SK-N-SH (cell line): ENCODE measurements around the gene ZNF592. TPM values are rescaled to one million over a fixed set of nuclear protein-coding genes. Genes with fewer than 3 reads are reported as not detected.

Experiments
- CTCF ChIA-PET: fragments of 300-600, 350-600 bp; formaldehyde crosslinking; extraction: SDS; loops from one replicate; lab custom pipeline; 2021; lab: Yijun Ruan, JAX
- POLR2A ChIA-PET: fragments of 350-600 bp; sonication (Branson Sonifier 250); formaldehyde crosslinking; extraction: SDS; loops from one replicate; lab custom pipeline; 2020; ENCODE audit warnings: antibody characterized with exemption, inconsistent platforms; lab: Yijun Ruan, JAX
- DNase-seq: peaks from one replicate; pipeline ENCODE4 v3.0.0; 2012
- H2AFZ ChIP-seq: fragments of 200-600 bp; sonication (generic); 2 replicates; pipeline ENCODE4 v1.8.1; 2016; ENCODE audit warnings: antibody characterized with exemption, mild to moderate bottlenecking, low read depth
- H3F3A ChIP-seq: fragments of 200-600 bp; sonication (generic); replicated peaks from 2 replicates; pipeline ENCODE3; 2016; ENCODE audit warnings: antibody characterized with exemption, mild to moderate bottlenecking; ENCODE audit not compliant: insufficient read depth
- H3K27ac ChIP-seq, 2 experiments: fragments of 200-500 bp in 1 of 2; fragments of 200-600 bp in 1 of 2; sonication (Bioruptor generic) in 1 of 2; sonication (generic), shearing (Covaris generic) in 1 of 2; 2 replicates each; pipeline versions ENCODE4 v1.5.1 to v1.6.1; 2014 to 2016; ENCODE audit warnings: low read depth in 2 of 2, inconsistent platforms in 1 of 2, low read length in 1 of 2, mild to moderate bottlenecking in 1 of 2, mixed read lengths in 1 of 2
- H3K27me3 ChIP-seq: fragments of 200-600 bp; sonication (generic), shearing (Covaris generic); 2 replicates; pipeline ENCODE4 v1.6.1; 2016; ENCODE audit warnings: mixed run types; ENCODE audit not compliant: insufficient read depth
- H3K36me3 ChIP-seq, 2 experiments: fragments of 200-500 bp in 1 of 2; fragments of 200-600 bp in 1 of 2; sonication (Bioruptor generic) in 1 of 2; sonication (generic) in 1 of 2; replicated peaks in 1 of 2; 2 replicates each; pipeline versions ENCODE3 to v1.5.1; 2014 to 2016; ENCODE audit warnings: low read length in 1 of 2, mild to moderate bottlenecking in 1 of 2; ENCODE audit not compliant: insufficient read depth in 2 of 2, control insufficient read depth in 1 of 2
- H3K4me1 ChIP-seq, 2 experiments: fragments of 200-500 bp in 1 of 2; fragments of 200-600 bp in 1 of 2; sonication (Bioruptor generic) in 1 of 2; sonication (generic), shearing (Covaris generic) in 1 of 2; 2 replicates each; pipeline versions ENCODE4 v1.5.1 to v1.6.1; 2014 to 2016; ENCODE audit warnings: low read depth in 1 of 2, low read length in 1 of 2, mixed run types in 1 of 2; ENCODE audit not compliant: insufficient read depth in 2 of 2, control insufficient read depth in 1 of 2
- H3K4me2 ChIP-seq: fragments of 200-600 bp; sonication (generic), shearing (Covaris generic); 2 replicates; pipeline ENCODE4 v1.6.1; 2017; ENCODE audit warnings: mixed run types
- H3K4me3 ChIP-seq, 2 experiments: fragments of 200-500 bp in 1 of 2; fragments of 200-600 bp in 1 of 2; sonication (Bioruptor generic) in 1 of 2; sonication (generic), shearing (Covaris generic) in 1 of 2; 2 replicates each; pipeline versions ENCODE4 v1.5.1 to v1.8.1; 2014 to 2016; ENCODE audit warnings: low read depth in 2 of 2, inconsistent platforms in 1 of 2, low read length in 1 of 2, mild to moderate bottlenecking in 1 of 2, mixed read lengths in 1 of 2, moderate library complexity in 1 of 2
- H3K79me2 ChIP-seq: fragments of 200-600 bp; sonication (generic); 2 replicates; pipeline ENCODE4 v1.8.1; 2017; ENCODE audit warnings: mild to moderate bottlenecking; ENCODE audit not compliant: insufficient read depth
- H3K9ac ChIP-seq: fragments of 200-600 bp; sonication (generic); 2 replicates; pipeline ENCODE4 v1.6.1; 2017; ENCODE audit warnings: mixed run types
- H3K9me2 ChIP-seq: fragments of 200-600 bp; sonication (generic); 2 replicates; pipeline ENCODE4 v1.6.1; 2017; ENCODE audit warnings: mixed run types
- H3K9me3 ChIP-seq: fragments of 200-600 bp; sonication (generic); 2 replicates; pipeline ENCODE4 v1.6.1; 2017; ENCODE audit warnings: mixed run types, mild to moderate bottlenecking, moderate library complexity
- H4K20me1 ChIP-seq: fragments of 200-600 bp; sonication (generic); 2 replicates; pipeline ENCODE4 v1.6.1; 2017; ENCODE audit warnings: mild to moderate bottlenecking, mixed run types; ENCODE audit not compliant: insufficient read depth
- CHD2 ChIP-seq: fragments of 150-350 bp; IDR thresholded peaks from 2 replicates; pipeline ENCODE4 v1.6.1; 2018; ENCODE audit warnings: low read length; ENCODE audit not compliant: partially characterized antibody
- CTCF ChIP-seq: fragments of 200-600 bp; sonication (generic); IDR thresholded peaks from 2 replicates; pipeline ENCODE4 v1.6.1; 2017; ENCODE audit warnings: antibody characterized with exemption, mild to moderate bottlenecking, moderate library complexity
- ELF1 ChIP-seq: IDR thresholded peaks from 2 replicates; pipeline ENCODE4 v1.4.0; 2012
- EZH2phosphoT487 ChIP-seq: fragments of 200-600 bp; sonication (generic); IDR thresholded peaks from 2 replicates; pipeline ENCODE4 v1.6.1; 2017; ENCODE audit warnings: low read depth, mixed run types, mild to moderate bottlenecking, antibody characterized with exemption, moderate library complexity, borderline replicate concordance
- FOXJ3 ChIP-seq: sonication (generic); formaldehyde crosslinking; IDR thresholded peaks from 2 replicates; pipeline ENCODE4 v1.5.1; 2020; ENCODE audit warnings: mild to moderate bottlenecking, missing genetic modification reagents
- FOXM1 ChIP-seq: IDR thresholded peaks from 2 replicates; pipeline ENCODE4 v1.4.0; 2012; ENCODE audit warnings: low read depth, mild to moderate bottlenecking
- IRF3 ChIP-seq: fragments of 150-350 bp; IDR thresholded peaks from 2 replicates; pipeline ENCODE4 v1.6.1; 2016; ENCODE audit warnings: mild to moderate bottlenecking, low read depth, low read length
- JUND ChIP-seq: IDR thresholded peaks from 2 replicates; pipeline ENCODE4 v1.4.0; 2012
- MEF2A ChIP-seq: IDR thresholded peaks from 2 replicates; pipeline ENCODE4 v1.4.0; 2012; ENCODE audit warnings: low read depth, borderline replicate concordance
- MXI1 ChIP-seq: IDR thresholded peaks from 2 replicates; pipeline ENCODE4 v1.6.1; 2012; ENCODE audit warnings: mild to moderate bottlenecking, low read depth, low read length, improper control_type of control experiment
- NFIC ChIP-seq: IDR thresholded peaks from 2 replicates; pipeline ENCODE4 v1.4.0; 2012; ENCODE audit warnings: borderline replicate concordance
- RXRA ChIP-seq: IDR thresholded peaks from 2 replicates; pipeline ENCODE4 v1.4.0; 2012; ENCODE audit warnings: low read depth, mild to moderate bottlenecking, borderline replicate concordance
- SMC3 ChIP-seq: IDR thresholded peaks from 2 replicates; pipeline ENCODE4 v1.6.1; 2012; ENCODE audit warnings: low read depth, low read length, improper control_type of control experiment
- TAF1 ChIP-seq: IDR thresholded peaks from 2 replicates; pipeline ENCODE4 v1.6.1; 2012; ENCODE audit warnings: low read depth, mild to moderate bottlenecking, low read length, moderate library complexity, borderline replicate concordance
- TEAD4 ChIP-seq: IDR thresholded peaks from 2 replicates; pipeline ENCODE4 v1.4.0; 2012; ENCODE audit warnings: mild to moderate bottlenecking, borderline replicate concordance; ENCODE audit not compliant: insufficient read depth
- YY1 ChIP-seq: IDR thresholded peaks from 2 replicates; pipeline ENCODE4 v1.4.0; 2012; ENCODE audit warnings: low read depth, mild to moderate bottlenecking
- WGBS: methylation state at CpG from one replicate; pipeline ENCODE4 v1.1.6; 2017; ENCODE audit warnings: low lambda C conversion rate; 5-methylcytosine and 5-hydroxymethylcytosine counted together
- polyA plus RNA-seq, 3 experiments: library from polyadenylated mRNA; depleted of rRNA; stranded (reverse); fragments of >200 nt; gene quantifications; 2 replicates each; pipeline ENCODE4 v1.2.3, GENCODE V29; 2012

Gene ZNF592
- polyA plus RNA-seq, 1 of the 3 experiments (the other 2 are of a cell fraction): 8.0 TPM

DNA sequence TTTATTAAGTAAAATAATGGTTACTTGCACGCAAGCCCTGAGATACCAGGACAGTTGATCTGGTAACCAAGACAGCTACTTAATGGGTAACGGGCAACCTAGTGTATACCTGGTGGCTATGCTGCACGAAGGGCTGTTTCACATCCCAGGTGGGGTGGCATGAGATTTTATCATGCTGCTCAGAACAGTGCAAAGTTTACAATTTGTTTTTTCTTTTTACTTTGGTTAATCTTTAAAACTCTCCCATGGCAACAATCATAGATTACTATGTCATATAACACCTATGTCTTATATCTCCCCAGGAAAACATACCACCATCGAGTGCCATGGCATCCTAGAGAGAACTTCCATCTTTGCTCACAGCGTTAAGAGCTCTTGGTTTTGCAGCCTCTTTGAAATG lies 103.8 kb downstream of the ZNF592 start (continued):
- TF ChIP-seq MXI1: no peak
- TF ChIP-seq FOXJ3 (CRISPR knock-in tag): no peak
- TF ChIP-seq SMC3: no peak
- no peak for TF ChIP-seq TAF1
- TF ChIP-seq CHD2: no peak
- no peak for TF ChIP-seq CTCF
- no peak for TF ChIP-seq IRF3
- no peak for TF ChIP-seq TEAD4
- TF ChIP-seq MEF2A: no peak
- TF ChIP-seq, all 33 proteins: peak for 0

DNA sequence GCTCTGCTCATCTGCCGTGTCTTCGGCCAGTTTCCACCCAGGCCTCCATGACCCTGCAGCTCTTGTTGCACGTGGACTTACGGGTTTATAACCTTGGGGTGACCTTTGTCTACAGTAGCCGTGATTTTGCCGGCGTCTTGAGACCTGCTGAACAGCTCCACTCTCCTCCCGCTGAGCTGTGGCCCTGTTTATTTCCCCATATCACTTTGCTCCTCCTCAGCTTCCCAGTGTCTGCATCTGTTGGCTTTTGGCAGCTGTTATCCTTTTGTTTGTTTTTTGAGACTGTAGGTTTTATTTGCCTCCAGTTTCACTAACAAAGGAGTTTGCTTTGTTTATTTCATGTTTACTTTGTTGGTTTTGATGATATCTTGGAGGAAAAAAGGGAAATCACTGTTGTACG lies 106.7 kb downstream of the ZNF592 start:
- no peak for DNase-seq
- no peak overlapping the region for H3K9ac ChIP-seq
- H3K9me3 ChIP-seq: no peaks in the 10 kb centered on the region
- CTCF ChIA-PET: interaction anchor here (0.9 kb wide), 1 partner anchor 9 kb away, joined by 3 read pairs; no protein-coding TSS in a partner anchor
- H3K4me3 ChIP-seq: no peak overlapping the region
- H3K4me1 ChIP-seq: no peaks in the 10 kb centered on the region
- H3K4me2 ChIP-seq: no peak overlapping the region
- 85% methylated on average over 9 of the region's 9 CpGs for WGBS
- H3K9me2 ChIP-seq: no peaks in the 10 kb centered on the region
- H3K27ac ChIP-seq: no peak overlapping the region
- POLR2A ChIA-PET: no interaction called here
- TF ChIP-seq ELF1: no peak
- no peak for TF ChIP-seq IRF3
- TF ChIP-seq RXRA: no peak
- no peak for TF ChIP-seq NFIC
- no peak for TF ChIP-seq YY1
- TF ChIP-seq EZH2phosphoT487: no peak
- TF ChIP-seq JUND: no peak
- no peak for TF ChIP-seq FOXM1
- TF ChIP-seq SMC3: no peak
- TF ChIP-seq CTCF: no peak
- no peaks in the 10 kb centered on the region for H3F3A ChIP-seq
- H4K20me1 ChIP-seq: no peaks in the 10 kb centered on the region
- H3K27me3 ChIP-seq: no peaks in the 10 kb centered on the region
- no peak overlapping the region for H2AFZ ChIP-seq
- no peaks in the 10 kb centered on the region for H3K36me3 ChIP-seq
- H3K79me2 ChIP-seq: no peaks in the 10 kb centered on the region
